ENCODE measurements around the gene ETV6. TPM values are rescaled to one million over a fixed set of nuclear protein-coding genes. Genes with fewer than 3 reads are reported as not detected.

Gene ETV6
- total and polyA plus RNA-seq, 2 of the 8 experiments (the other 6 are each of a cell fraction or from before 2014, with no cell fraction given): 5.5 to 23.9 TPM

DNA sequence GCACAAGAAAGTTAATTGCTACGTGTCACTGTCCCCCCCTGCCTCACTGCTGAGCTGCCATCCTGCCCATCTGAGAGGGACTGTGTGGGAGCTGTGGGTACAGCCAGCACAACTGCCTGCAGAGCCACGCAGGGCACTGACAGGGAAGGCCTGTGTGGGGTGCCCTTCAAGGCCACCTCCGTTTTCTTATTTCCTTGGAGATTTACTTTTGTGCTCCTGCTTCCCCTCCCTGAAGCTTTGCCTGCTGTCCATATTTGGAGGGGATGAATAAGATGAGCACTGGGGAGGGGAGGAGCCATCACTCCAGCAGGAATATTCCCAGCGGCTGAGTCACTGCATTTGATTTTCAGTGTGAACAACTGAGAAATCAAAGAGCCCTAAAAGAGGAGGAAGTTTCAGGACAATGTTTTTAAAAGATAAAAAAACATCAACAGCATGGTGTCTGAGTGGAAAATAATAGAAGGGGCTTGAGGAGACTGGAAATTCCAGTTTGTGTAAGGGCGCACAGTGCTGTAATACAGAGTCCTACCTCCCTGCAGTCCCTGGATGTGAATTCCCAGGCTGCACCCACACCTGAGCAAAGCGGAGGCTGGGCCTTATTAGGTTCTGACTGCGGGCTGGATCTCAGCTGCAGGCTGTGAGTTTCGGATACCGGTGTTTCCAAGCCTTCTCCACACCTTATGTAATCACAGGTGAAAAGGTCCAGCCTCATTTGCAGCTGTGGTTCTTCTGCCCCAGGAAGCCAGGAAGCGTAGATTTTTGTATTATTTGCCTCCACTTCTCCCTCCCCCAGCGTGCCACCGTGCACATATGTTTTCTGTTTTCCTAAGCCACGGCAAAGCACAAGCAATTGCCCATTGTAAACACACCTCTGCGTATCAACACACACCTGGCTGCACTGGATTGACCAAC lies 228.7 kb downstream of the ETV6 start (continued):
- TF ChIP-seq CHD7 (IDR thresholded peaks at IDR 0.05; ENCODE audit: insufficient replicate concordance, low read length) (no peak), E2F6 (IDR thresholded peaks at IDR 0.05) (no peak), YY1 (IDR thresholded peaks at IDR 0.05; ENCODE audit: low read depth, low read length) (no peak), CBX8 (IDR thresholded peaks at IDR 0.05; ENCODE audit: borderline replicate concordance, low read depth, low read length) (no peak)

Data from H1 (cell line).